Stomach (tissue), 4 donors: ENCODE measurements around the gene MCC.

Experiments used
- CTCF ChIP-seq, 7 experiments: fragments of 450-650 bp in 4 of 7; fragments of 200-600 bp in 3 of 7; sonication (generic) in 3 of 7; IDR thresholded peaks; one replicate each; pipeline ENCODE4 v1.5.1; 2016 to 2019; ENCODE audit warnings: antibody characterized with exemption in 7 of 7, control low read depth in 2 of 7, mild to moderate bottlenecking in 1 of 7
- POLR2A ChIP-seq, 4 donors: fragments of 450-650 bp; IDR thresholded peaks; one replicate each; pipeline ENCODE4 v1.6.1; 2016; ENCODE audit warnings: antibody characterized with exemption in 4 of 4, control low read depth in 2 of 4, mild to moderate bottlenecking in 1 of 4, moderate library complexity in 1 of 4
- POLR2AphosphoS5 ChIP-seq, 3 donors: sonication (generic); formaldehyde crosslinking; IDR thresholded peaks; one replicate each; pipeline ENCODE4 v1.6.1; 2016; ENCODE audit warnings: antibody characterized with exemption in 3 of 3

- no peak for TF ChIP-seq POLR2A (IDR thresholded peaks at IDR 0.05)
- no peak for TF ChIP-seq CTCF (IDR thresholded peaks at IDR 0.05)
- TF ChIP-seq POLR2AphosphoS5 (IDR thresholded peaks at IDR 0.05), result no peak
Observed at GRCh38 chr5:113170707-113171106, 317.5 kb downstream of the MCC start.
